NCI-H1417 treated with DMSO at 0.1 percent for 48 hours (cell line): ENCODE measurements around the gene KRTAP9-3.
"Not testable (repeated sequence)": the region's sequence is repeated elsewhere in the genome, so short reads cannot be mapped to it uniquely, and the experiment has no call there.

Experiments
- DNase-seq: peaks from one replicate; lab custom pipeline; 2025; lab: John Stamatoyannopoulos, UW

KRTAP9-3 gene, protein sequence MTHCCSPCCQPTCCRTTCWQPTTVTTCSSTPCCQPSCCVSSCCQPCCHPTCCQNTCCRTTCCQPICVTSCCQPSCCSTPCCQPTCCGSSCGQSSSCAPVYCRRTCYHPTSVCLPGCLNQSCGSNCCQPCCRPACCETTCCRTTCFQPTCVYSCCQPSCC

DNA sequence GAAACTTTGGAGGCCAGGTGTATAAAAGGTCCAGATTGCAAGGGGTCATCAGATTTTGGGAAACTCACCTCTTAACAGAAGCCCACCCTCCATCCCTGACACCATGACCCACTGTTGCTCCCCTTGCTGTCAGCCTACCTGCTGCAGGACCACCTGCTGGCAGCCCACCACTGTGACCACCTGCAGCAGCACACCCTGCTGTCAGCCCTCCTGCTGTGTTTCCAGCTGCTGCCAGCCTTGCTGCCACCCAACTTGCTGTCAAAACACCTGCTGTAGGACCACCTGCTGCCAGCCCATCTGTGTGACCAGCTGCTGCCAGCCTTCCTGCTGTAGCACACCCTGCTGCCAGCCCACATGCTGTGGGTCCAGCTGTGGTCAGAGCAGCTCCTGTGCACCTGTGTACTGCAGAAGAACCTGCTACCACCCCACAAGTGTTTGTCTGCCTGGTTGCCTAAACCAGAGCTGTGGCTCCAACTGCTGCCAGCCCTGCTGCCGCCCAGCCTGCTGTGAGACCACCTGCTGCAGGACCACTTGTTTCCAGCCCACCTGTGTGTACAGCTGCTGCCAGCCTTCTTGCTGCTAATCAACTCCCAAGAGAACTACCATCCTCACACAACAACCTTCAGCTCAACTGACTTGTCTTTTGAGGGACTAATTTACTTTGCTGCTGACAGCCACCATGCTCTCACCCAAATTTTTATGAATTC, at the start of gene KRTAP9-3:
Gene KRTAP9-3 (plus strand): TSS at position 51 of the 707 bp plus-strand sequence. CDS start 53 bp downstream, at position 104.
- DNase-seq: not testable (repeated sequence)

- no peak for DNase-seq
Measured at GRCh38 chr17:41184480-41184961, 47.7 kb upstream of the KRTAP9-3 start, which contains the start of gene KRTAP4-1. Gene KRTAP4-1 (minus strand): TSS chr17:41184911. CDS start chr17:41184854, 57 bp downstream.

DNA sequence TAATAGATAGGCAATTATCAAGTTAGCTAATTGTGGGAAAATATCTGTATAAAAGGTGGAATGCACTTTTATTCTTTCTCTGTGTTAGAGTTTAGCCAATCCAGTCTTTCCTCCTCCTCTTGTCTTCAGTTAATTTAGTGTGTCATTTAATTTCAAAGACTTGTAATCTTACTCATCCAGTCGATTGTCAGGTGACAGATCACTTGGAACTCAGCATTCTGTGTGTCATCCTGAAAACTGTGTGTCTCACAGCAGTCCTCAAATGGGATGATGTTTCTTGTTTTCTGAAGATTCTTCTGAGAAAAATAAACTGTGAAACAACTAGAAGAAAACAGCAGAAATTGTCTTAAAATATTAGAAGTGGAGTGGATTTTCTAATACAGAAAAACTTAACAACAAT, 47.2 kb upstream of the KRTAP9-3 start:
- no peak for DNase-seq

GRCh38 chr17:41186872-41187271, 45.4 kb upstream of the KRTAP9-3 start:
- DNase-seq: no peak

DNA sequence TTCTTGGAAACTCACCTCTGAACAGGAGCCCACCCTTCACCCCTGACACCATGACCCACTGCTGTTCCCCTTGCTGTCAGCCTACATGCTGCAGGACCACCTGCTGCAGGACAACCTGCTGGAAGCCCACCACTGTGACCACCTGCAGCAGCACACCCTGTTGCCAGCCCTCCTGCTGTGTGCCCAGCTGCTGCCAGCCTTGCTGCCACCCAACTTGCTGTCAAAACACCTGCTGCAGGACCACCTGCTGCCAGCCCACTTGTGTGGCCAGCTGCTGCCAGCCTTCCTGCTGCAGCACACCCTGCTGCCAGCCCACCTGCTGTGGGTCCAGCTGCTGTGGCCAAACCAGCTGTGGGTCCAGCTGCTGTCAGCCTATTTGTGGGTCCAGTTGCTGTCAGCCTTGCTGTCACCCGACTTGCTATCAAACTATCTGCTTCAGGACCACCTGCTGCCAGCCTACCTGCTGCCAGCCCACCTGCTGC, 42.4 kb upstream of the KRTAP9-3 start, which contains the start of gene KRTAP9-1:
Gene KRTAP9-1 (plus strand): TSS at position 51 of the 482 bp plus-strand sequence. CDS start 0 bp downstream, at position 51.
- not testable (repeated sequence) for DNase-seq

DNA sequence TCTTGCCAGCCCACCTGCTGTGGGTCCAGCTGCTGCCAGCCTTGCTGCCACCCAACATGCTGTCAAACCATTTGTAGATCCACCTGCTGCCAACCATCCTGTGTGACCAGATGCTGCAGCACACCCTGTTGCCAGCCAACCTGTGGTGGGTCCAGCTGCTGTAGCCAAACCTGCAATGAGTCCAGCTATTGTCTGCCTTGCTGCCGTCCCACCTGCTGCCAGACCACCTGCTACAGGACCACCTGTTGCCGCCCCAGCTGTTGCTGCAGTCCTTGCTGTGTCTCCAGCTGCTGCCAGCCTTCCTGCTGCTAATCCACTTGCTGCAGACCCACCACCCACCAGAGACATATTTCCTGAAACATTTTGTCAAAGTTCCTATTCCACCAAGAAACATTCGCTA, 41.9 kb upstream of the KRTAP9-3 start:
- no peak for DNase-seq

GRCh38 chr17:41196068-41196467, 36.2 kb upstream of the KRTAP9-3 start:
- DNase-seq: no peak

- no peak for DNase-seq
Measured at GRCh38 chr17:41199421-41200078, 32.7 kb upstream of the KRTAP9-3 start.

GRCh38 chr17:41211845-41212466, 20.3 kb upstream of the KRTAP9-3 start:
- no peak for DNase-seq

- peak; percentile 1 for DNase-seq
Measured at GRCh38 chr17:41212524-41213169, 19.6 kb upstream of the KRTAP9-3 start.

DNA sequence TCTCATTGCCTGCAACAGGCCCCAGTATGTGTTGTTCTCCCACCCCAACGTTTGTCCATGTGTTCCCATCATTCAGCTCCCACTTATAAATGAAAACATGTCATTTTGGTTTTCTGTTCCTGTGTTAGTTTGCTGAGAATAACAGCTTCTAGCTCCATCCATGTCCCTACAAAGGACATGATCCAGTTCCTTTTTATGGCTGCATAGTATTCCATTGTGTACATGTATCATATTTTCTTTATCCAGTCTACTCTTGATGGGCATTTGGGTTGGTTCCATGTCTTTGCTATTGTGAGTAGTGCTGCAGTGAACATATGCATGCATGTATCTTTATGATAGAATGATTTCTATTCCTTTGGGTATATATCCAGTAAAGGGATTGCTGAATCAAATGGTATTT, 16.6 kb upstream of the KRTAP9-3 start:
- no peak for DNase-seq

GRCh38 chr17:41223821-41224220, 8.4 kb upstream of the KRTAP9-3 start:
- DNase-seq: no peak

- DNase-seq: no peak
Measured at GRCh38 chr17:41226051-41226450, 6.2 kb upstream of the KRTAP9-3 start.

GRCh38 chr17:41226598-41227095, 5.6 kb upstream of the KRTAP9-3 start, which contains the start of gene KRTAP9-2:
Gene KRTAP9-2 (plus strand): TSS chr17:41226648. CDS start chr17:41226655, 7 bp downstream.
- DNase-seq: not testable (repeated sequence)

- DNase-seq: no peak
Measured at GRCh38 chr17:41230094-41230493, 2.2 kb upstream of the KRTAP9-3 start.

- no peak for DNase-seq
Measured at GRCh38 chr17:41231731-41232130, 518 bp upstream of the KRTAP9-3 start.

GRCh38 chr17:41237116-41237515, 4.9 kb downstream of the KRTAP9-3 start:
- not testable (repeated sequence) for DNase-seq

DNA sequence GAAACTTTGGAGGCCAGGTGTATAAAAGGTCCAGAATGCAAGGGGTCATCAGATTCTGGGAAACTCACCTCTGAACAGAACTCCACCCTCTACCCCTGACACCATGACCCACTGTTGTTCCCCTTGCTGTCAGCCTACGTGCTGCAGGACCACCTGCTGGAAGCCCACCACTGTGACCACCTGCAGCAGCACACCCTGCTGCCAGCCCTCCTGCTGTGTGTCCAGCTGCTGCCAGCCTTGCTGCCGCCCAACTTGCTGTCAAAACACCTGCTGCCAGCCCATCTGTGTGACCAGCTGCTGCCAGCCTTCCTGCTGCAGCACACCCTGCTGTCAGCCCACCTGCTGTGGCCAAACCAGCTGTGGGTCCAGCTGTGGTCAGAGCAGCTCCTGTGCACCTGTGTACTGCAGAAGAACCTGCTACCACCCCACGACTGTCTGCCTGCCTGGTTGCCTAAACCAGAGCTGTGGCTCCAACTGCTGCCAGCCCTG, 5.7 kb downstream of the KRTAP9-3 start, which contains the start of gene KRTAP9-8:
Gene KRTAP9-8 (plus strand): TSS at position 51 of the 489 bp plus-strand sequence. CDS start 53 bp downstream, at position 104.
- DNase-seq: not testable (repeated sequence)

DNA sequence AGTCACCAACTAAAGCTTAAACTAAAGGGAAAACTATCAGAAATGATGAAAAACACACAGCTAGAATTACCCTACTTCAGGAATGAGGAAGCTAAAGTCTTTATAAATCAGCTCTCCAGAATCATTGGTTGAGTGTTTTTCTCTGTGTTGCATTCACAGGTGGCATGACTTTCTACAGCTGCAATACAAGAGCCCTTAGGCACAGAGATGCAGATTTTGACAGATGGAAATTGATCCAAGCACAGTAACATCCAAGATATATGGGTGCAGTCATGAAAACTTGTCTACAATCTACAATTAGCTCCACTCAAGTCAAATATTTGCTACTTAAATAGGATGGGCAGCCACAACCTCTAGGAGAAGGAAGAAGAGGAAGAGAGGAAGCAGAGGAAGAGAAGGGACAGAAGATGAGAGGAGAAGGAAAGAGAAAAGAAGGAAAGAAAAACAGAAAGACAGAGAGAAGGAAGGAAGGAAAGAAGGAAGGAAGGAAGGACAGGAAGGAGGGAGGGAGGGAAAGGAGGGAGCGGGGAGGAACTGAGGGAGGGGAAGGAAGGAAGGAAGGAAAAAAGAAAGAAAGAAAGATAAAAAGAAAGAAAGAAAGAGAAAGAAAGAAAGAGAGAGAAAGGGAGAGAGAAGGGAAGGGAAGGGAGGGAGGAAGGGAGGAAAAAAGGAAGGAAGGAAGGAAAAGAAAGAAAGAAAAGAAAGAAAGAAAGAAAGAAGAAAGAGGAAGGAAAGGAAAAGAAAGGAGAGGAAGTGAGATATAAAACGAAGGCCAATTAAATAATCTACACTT, 14.9 kb downstream of the KRTAP9-3 start:
- not testable (repeated sequence) for DNase-seq

DNA sequence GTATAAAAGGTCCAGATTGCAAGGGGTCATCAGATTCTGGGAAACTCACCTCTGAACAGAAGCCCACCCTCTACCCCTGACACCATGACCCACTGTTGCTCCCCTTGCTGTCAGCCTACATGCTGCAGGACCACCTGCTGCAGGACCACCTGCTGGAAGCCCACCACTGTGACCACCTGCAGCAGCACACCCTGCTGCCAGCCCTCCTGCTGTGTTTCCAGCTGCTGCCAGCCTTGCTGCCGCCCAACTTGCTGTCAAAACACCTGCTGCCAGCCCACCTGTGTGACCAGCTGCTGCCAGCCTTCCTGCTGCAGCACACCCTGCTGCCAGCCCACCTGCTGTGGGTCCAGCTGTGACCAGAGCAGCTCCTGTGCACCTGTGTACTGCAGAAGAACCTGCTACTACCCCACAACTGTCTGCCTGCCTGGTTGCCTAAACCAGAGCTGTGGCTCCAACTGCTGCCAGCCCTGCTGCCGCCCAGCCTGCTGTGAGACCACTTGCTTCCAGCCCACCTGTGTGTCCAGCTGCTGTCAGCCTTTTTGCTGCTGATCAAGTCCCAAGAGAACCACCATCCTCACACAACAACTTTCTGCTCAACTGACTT, 17.5 kb downstream of the KRTAP9-3 start, which contains the start of gene KRTAP9-4:
Gene KRTAP9-4 (plus strand): TSS at position 51 of the 604 bp plus-strand sequence. CDS start 34 bp downstream, at position 85.
- DNase-seq: not testable (repeated sequence)
